Stimulated activated CD8-positive, alpha-beta memory T cell treated with anti-CD3 and anti-CD28 coated beads, Interleukin-15, amount 100 ng/mL, for 48 hours (primary cell): Measurements from ENCODE around the gene IRAG1.

Experiments used
- DNase-seq, 2 donors: peaks; one replicate each; pipeline ENCODE4 v3.0.0-alpha.2; 2020; ENCODE audit warnings: low read depth in 2 of 2

Gene IRAG1

GRCh38 chr11:10669258-10670033 is 24.1 kb downstream of the IRAG1 start:
- DNase-seq, result no peak

DNA sequence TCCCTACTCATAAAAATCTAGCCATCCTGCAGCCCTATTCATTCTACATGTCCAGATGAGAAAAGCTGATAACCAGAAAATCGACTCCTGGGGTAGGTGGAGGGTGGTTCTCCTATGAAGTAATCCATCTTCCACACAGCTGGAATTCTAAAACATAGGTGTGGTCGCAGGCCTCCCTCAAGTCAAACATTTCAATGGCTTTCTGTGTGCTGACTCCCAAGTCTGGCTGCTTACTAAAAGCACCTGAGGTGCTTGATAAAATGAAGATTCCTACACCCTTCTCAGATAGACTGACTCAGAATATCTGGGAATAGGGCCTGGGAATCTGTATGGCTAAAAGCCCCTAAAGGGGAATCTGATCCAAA is 26.1 kb downstream of the IRAG1 start:
- DNase-seq, result no peak

GRCh38 chr11:10666556-10667520 is 26.7 kb downstream of the IRAG1 start:
- DNase-seq, result no peak

GRCh38 chr11:10664496-10664895 is 29.1 kb downstream of the IRAG1 start:
- no peak for DNase-seq

DNA sequence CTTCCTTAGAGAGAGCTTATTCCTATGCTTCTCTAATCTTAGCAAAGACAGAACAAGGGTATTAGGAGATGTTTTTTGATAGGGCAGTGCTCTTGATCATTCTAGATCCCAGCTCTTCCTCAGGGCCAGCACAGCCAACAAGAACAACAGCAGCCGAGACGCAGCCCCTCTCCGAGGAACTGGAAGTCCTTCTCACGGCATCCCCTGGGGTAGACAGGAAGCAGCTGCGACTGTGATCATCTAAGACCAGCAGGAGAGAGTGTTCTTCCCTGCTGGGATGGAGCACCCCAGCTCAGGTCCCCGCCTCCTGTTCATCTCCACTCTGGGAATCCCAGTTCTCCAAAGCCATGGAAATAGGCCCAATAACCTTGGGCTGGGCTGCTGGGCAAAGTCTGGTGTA is 29.6 kb downstream of the IRAG1 start:
- DNase-seq, result no peak

GRCh38 chr11:10663365-10663764 is 30.2 kb downstream of the IRAG1 start:
- DNase-seq, result no peak

DNA sequence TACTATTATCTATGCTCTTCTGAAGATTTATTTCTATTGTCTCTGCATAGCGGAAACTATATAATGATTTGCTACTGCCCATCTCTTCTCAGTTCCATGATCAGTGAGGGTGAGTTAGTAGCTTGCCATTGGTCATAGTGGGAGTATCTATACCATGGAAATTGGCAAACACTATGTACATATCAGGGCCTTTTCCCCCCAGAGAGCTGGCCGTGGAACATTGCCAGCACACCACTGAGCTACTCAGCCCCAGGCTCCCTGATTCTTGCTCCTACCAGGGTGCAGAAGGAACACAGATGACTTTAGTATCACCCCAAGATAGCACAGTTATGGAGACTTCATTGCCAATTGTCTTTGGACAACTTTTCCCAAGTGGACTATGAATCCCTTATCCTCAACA is 33.2 kb downstream of the IRAG1 start:
- DNase-seq, result no peak

DNA sequence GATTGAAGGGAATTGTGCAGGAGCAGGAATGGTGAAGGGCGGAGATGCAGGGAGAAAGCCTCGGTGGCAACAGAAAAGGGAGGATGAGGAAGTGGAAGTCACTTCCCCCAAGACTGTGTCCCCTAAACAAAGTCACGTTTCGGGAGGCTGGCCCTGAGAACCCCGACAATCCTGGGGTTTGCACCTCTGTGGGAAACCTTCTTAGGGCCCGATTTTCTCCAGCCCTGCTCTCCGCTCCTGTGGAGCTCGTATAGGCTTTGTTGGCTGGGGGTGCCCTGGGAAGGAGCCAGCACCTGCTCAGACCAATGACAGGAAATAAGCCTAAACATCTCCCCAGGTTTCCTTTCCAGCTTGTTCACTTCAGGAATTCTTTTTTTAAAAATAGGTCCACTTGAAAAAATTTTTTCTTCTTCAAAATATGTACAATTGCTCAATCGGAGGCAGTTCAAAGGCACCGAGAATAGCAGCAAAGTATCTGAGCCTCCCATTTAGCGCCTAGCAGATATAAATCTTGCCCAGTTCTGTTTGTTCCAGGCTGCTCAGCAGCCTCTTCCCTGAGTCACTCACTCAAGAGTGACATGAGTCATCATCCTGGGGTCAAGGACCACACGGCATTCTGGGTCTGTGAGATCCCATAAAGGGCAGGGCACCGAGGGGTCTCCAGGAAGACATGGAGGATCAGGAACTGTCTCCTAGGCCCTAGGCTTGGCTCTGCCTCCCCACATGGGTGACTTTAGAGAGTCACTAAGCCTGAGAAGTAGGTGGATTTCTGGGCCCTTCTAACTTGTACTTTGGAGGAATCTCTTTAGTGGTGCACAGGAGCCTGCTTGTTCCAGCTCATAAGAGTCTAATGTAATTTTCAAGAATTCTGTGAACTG is 34.0 kb downstream of the IRAG1 start:
- DNase-seq, result no peak

DNA sequence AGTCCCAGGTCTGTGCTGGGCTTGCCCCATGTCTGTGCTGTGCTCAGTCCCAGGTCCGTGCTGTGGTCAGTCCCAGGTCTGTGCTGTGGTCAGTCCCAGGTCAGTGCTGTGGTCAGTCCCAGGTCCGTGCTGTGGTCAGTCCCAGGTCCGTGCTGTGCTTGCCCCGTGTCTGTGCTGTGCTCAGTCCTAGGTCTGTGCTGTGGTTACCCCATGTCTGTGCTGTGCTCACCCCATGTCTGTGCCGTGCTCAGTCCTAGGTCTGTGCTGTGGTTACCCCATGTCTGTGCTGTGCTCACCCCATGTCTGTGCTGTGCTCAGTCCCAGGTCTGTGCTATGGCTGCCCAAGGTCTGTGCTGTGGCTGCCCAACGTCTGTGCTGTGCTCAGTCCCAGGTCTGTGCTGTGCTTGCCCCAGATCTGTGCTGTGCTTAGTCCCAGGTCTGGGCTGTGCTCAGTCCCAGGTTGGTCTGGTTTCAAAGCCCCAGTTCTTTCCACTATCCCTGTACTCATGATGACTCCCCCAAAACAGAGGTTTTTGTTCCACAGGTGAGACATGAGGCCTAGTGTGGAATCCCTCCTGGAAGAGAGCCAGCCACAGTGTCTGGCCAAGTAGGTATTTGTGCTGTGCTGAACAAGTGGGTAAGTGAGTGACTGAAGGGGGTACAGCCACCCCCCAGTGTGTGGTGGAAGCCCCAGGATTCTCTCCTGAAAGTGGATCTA is 34.8 kb downstream of the IRAG1 start:
- DNase-seq, result no peak

GRCh38 chr11:10657308-10658271 is 36.0 kb downstream of the IRAG1 start:
- no peak for DNase-seq

- no peak for DNase-seq
Observed at GRCh38 chr11:10655943-10656576, 37.5 kb downstream of the IRAG1 start.

- DNase-seq, result no peak
Observed at GRCh38 chr11:10655227-10655626, 38.3 kb downstream of the IRAG1 start.

DNA sequence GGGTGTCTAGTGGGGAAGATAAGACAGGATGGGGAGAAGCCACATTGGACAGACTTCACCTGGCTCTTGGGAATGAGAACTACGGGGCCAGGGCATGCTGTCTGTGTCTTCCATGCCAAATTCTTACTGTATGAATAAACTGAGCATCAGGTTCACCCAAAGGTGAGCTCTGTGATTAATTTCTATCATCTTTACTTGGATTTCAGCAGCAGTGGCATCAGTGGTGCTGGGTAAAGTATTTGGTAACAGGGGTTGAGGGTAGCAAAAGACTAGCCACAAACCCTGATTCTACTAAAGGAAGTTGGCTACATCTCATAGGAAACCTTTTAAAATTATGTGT is 38.8 kb downstream of the IRAG1 start:
- DNase-seq, result no peak

DNA sequence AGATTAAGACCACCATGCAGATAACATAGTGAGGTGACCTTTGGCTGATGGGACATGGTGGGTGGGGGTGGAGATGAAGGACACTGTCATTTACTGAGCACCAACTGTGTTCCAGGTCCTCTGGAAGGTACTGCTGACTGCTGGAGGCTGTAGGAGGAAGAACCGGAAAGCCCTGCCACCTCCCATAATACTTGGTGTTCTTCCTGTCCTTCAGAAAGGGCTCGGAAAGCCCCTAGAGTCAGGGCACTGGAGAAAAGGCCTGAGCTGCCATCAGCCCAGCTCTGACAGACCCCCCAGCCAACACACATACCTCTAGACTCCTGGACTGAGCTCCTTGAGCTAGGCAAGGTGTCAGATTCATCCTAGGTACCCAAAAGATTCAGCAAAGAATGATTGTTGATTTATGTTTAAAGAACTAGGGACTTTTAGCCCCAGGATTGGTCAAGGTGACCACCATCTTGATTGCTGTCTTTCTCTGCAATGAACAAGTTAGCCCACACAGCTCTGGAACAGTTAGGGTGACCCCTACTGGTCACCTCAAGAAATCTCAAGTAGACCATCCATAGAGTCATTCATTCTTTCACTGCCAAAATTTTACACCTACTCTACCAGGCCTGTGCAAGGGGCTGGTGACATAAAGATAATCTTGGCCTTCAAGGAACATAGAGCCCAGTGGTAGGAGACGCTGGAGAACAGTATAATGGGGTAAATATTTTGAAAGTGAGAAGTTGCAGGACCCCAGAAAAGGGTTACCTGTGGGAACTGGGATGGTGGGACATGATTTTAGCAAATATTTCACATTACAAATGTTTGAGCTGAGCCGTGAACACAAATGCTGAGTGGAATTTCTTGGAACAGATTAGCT is 39.4 kb downstream of the IRAG1 start:
- no peak for DNase-seq

DNA sequence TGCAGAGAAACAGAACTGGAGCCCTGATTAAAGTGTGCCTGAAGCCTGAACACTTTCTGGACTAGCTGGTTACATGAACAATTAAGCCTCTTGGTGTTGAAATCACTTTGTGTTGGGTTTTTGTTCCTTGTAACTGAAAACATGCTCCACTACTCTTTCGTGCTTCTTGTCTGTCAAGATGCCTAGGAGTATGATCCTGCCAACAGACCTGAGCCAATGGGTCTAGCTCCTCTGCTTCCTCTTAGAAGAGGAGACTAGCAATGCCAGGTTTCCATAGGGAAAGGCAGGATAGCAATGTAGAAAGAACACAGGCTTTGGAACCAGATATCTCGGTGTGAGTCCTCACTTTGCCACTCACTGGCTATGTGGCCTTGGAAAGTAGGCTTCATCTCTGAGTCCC is 40.3 kb downstream of the IRAG1 start:
- DNase-seq, result no peak

- DNase-seq, result no peak
Observed at GRCh38 chr11:10651656-10652361, 41.7 kb downstream of the IRAG1 start.

DNA sequence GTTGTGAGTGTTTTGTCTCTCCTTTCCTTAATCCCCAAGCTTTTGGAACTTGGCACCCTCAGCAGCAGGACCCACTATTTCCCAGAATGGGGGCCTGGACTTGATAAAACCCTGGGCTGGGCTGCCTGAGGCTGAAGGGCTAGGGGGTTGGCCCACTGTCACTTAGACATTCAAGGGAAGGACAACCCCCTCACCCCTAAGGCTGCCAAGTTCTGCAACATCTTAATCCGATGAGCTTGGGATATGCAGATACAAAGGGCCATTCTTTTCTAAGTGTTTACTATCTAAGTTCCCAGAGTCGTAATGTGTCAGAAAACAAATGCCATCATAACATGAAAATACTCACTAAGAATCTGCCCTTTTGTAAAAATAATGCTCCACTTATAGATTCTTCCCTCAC is 42.9 kb downstream of the IRAG1 start:
- DNase-seq, result no peak

- DNase-seq, result no peak
Observed at GRCh38 chr11:10650166-10650565, 43.4 kb downstream of the IRAG1 start.
